Mesenteric fat pad (tissue), 1 donor: ENCODE measurements around the gene CASP9. TPM values are rescaled to one million over a fixed set of nuclear protein-coding genes. Genes with fewer than 3 reads are reported as not detected.

Experiments
- DNase-seq: peaks from one replicate; pipeline ENCODE4 v3.0.0-alpha.2; 2020; ENCODE audit warnings: low spot score
- total RNA-seq: library from RNA; stranded (reverse); fragmentation: NEBNext Ultra II Directional; extraction: Animal tissue kit (Norgen Biotek cat#: 25700); gene quantifications from one replicate; pipeline ENCODE4 v1.2.1, GENCODE V29; 2021
- donor health status: DM: yes; HTN: yes; CAD: no.

Gene CASP9
- total RNA-seq, 1 donor from 2014 or later = 8.6 TPM

GRCh38 chr1:15449567-15449966 is 74.4 kb downstream of the CASP9 start:
- DNase-seq = no peak

DNA sequence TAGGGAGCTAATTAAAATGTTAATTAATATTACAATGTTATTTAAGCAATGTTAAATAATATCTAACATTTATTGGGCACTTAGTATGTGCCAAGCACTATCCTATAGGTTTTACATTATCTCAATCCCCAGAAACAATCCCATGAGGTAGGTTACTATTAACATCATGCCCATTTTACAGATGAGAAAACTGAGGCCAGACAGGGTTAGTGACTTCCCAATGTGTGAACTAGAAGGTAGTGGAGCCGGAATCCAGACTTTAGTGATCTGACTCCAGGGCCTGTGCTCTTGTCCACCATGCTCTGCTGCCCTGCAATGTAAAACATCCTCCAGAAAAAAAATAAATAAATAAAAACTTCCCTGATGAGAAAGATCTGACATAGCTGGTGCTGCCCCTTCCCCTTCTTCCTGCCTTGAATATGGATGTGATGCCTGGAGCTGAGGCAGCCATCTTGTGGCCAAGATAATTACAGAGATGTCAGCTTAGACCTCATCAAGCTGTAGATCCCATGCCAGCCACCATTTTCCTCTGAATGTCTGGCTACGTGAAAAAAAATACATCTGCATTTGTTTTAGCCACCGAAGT is 75.0 kb downstream of the CASP9 start:
- no peak for DNase-seq

- DNase-seq = no peak
These were observed 77.8 kb downstream of the CASP9 start for GRCh38 chr1:15446212-15446611.

DNA sequence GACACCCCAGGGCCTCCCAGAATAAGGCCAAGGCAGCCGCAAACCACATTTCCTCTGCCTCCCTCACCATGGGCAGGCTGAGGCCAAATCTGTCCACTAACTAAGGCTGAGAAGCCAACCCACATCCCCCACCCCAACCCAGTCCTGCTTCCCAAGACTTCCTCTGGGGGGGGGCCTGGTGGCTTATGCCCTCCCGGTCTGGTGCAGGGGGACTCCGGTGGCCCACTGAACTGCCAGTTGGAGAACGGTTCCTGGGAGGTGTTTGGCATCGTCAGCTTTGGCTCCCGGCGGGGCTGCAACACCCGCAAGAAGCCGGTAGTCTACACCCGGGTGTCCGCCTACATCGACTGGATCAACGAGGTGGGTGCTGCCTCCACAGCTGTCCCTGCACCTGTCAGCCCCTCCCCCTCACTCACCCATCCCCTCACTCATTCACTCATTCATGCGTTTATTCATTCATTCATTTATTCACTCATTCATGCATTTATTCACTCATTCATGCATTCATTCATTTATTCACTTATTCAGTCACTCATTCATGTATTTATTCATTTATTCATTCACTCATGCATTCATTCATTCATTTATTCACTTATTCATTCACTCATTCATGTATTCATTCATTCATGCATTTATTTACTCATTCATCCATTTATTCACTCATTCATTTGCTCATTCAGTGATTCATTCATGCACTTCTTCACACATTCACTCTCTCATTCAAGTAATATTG is 78.5 kb downstream of the CASP9 start:
- DNase-seq = no peak

GRCh38 chr1:15444468-15445389 is 79.3 kb downstream of the CASP9 start:
- no peak for DNase-seq

GRCh38 chr1:15443281-15443680 is 80.7 kb downstream of the CASP9 start:
- DNase-seq = no peak

DNA sequence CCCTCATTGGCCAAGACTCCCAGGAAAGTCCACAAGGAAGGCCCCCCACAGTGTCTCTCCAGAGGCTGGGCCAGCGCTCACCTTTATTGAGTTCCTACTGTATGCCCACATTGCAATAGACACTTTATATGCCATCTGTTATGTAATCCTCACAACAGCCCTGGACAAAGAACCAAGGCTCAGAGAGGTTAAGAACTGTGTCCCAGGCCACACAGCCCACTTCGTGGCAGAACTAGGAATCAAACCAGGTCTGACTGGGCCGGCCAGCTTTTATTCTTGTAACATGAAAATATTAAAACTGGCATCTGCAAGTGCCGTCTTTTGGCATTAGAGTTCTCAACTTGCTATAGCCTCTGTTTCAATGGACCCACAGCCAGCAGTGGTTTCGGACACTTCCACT is 81.3 kb downstream of the CASP9 start:
- DNase-seq = no peak

DNA sequence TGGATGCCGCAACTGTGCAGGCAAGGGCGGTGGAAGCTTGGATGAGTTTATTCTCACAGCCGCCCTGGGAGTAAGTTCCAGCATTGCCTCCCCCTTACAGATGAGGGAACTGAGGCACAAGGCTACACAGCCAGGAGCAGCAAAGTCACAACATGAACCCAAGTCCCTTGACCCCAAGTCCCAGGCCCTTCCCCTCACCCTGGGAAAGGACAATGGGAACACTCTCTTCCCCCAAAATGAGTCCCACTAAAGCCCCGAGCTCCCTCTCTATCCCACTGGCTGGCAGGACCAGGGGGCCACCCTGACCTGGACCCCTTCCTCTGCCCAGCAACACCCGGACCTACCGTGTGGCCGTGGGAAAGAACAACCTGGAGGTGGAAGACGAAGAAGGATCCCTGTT is 81.9 kb downstream of the CASP9 start:
- no peak for DNase-seq

Other genes with a start within 250 kb of the CASP9 start
- gene EFHD2, start 114.3 kb downstream of the CASP9 start, total RNA-seq = 52.4 TPM
- 1.5 TPM for gene CTRC, start 85.8 kb downstream of the CASP9 start, total RNA-seq
- gene CELA2A, start 67.5 kb downstream of the CASP9 start, total RNA-seq = 0.74 TPM
- not detected for gene CELA2B, start 48.1 kb downstream of the CASP9 start, total RNA-seq
- gene DNAJC16, start 2.6 kb upstream of the CASP9 start, total RNA-seq = 19.8 TPM
- 0.58 TPM for gene AGMAT, start 60.8 kb upstream of the CASP9 start, total RNA-seq
- 75.4 TPM for gene DDI2, start 93.2 kb upstream of the CASP9 start, total RNA-seq
- gene PLEKHM2, start 160.1 kb upstream of the CASP9 start, total RNA-seq = 94.6 TPM
- gene SLC25A34, start 212.0 kb upstream of the CASP9 start, total RNA-seq = 2.2 TPM
- gene TMEM82, start 218.3 kb upstream of the CASP9 start, total RNA-seq = not detected
- gene FBLIM1, start 234.6 kb upstream of the CASP9 start, total RNA-seq = 34.5 TPM